Measurements from ENCODE around the gene KRT75.

The KRT75 gene

GRCh38 chr12:52394836-52395405 is 39.2 kb downstream of the KRT75 start:
- no peak for TF ChIP-seq CTCF (IDR thresholded peaks at IDR 0.05; ENCODE audit: low read depth, low read length, missing control alignments)
- Histone ChIP-seq H3K4me3 (ENCODE audit: low read depth, low read length) (no peak overlapping the region), H3K27me3 (replicated peaks) (no peaks in the 10 kb centered on the region), H3K27ac (no peak overlapping the region), H3K36me3 (replicated peaks) (no peaks in the 10 kb centered on the region)
- in situ Hi-C loops (cut with HindIII; ENCODE audit: low pct_ligation_motif_present, low sequenced_read_pairs) = loop anchor here (25.0 kb wide), 1 partner anchor 467 kb away; no protein-coding TSS in a partner anchor
- DNase-seq = no peak

DNA sequence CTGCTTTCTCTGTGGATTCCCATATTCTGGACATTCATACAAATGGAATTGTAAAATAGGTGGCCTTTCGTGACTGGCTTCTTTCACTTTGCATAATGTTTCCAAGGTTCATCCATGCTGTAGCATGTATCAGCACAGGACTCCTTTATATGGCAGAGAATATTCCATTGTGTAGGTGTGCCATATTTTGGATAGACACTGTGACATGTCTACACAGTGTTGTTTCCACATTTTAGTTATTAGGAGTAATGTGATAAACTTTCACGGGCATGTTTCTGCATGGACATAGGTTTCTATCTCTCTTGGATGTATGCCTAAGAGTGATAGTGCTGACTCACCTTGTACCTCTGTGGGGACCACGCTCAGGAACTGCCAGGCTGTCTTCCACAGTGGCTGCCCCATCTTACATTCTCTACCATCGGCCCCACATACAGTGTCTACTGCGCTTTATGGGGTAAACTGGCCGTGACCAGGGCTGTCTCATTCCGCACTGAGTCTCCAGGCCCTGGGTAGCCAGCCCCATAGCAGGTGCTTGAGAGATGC is 41.6 kb downstream of the KRT75 start:
- Histone ChIP-seq H3K36me3 (replicated peaks) (no peaks in the 10 kb centered on the region), H3K27me3 (replicated peaks) (peaks cover 6% of the 10 kb centered on the region), H3K27ac (no peak overlapping the region), H3K4me3 (ENCODE audit: low read depth, low read length) (no peak overlapping the region)
- TF ChIP-seq CTCF (IDR thresholded peaks at IDR 0.05; ENCODE audit: low read depth, low read length, missing control alignments) = no peak
- in situ Hi-C loops (cut with HindIII; ENCODE audit: low pct_ligation_motif_present, low sequenced_read_pairs) = loop anchor here (25.0 kb wide), 1 partner anchor 470 kb away; no protein-coding TSS in a partner anchor
- DNase-seq = no peak

DNA sequence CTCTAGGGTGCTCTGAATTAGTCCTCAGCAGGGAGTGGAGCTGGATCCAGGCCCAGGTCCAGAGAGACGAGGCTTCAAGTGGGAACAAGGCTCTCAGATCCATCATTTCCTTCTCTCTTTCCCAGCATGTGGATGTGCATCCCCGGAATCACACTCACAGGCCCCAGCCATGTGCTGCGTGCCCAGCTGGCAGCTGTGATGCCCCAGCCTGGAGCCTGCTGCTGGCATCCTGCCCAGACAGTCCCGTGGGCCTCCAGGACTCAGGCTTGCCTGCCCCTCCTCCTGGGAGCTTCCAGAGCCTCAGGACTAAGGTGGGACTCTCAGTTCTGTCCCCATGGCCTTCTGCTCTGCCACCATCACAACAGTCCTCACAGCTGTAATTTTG is 42.6 kb downstream of the KRT75 start:
- no peak for TF ChIP-seq CTCF (IDR thresholded peaks at IDR 0.05; ENCODE audit: low read depth, low read length, missing control alignments)
- in situ Hi-C loops (cut with HindIII; ENCODE audit: low pct_ligation_motif_present, low sequenced_read_pairs) = loop anchor here (25.0 kb wide), 1 partner anchor 471 kb away; no protein-coding TSS in a partner anchor
- no peak for DNase-seq
- no peaks in the 10 kb centered on the region for H3K36me3 ChIP-seq (replicated peaks)
- no peak overlapping the region for H3K27ac ChIP-seq
- peaks cover 11% of the 10 kb centered on the region for H3K27me3 ChIP-seq (replicated peaks)
- no peak overlapping the region for H3K4me3 ChIP-seq (ENCODE audit: low read depth, low read length)

- peak; percentile 32 for DNase-seq
- in situ Hi-C loops (cut with HindIII; ENCODE audit: low pct_ligation_motif_present, low sequenced_read_pairs) = loop anchor here (25.0 kb wide), 1 partner anchor 471 kb away; no protein-coding TSS in a partner anchor
- no peaks in the 10 kb centered on the region for H3K36me3 ChIP-seq (replicated peaks)
- H3K4me3 ChIP-seq (ENCODE audit: low read depth, low read length) = no peak overlapping the region
- H3K27me3 ChIP-seq (replicated peaks) = peaks cover 11% of the 10 kb centered on the region
- H3K27ac ChIP-seq = no peak overlapping the region
- TF ChIP-seq CTCF (IDR thresholded peaks at IDR 0.05; ENCODE audit: low read depth, low read length, missing control alignments) = peak; percentile 87
Observed at GRCh38 chr12:52390739-52391617, 43.2 kb downstream of the KRT75 start.

GRCh38 chr12:52389313-52390207 is 44.6 kb downstream of the KRT75 start:
- H3K4me3 ChIP-seq (ENCODE audit: low read depth, low read length) = no peak overlapping the region
- peaks cover 11% of the 10 kb centered on the region for H3K27me3 ChIP-seq (replicated peaks)
- no peak overlapping the region for H3K27ac ChIP-seq
- no peak for TF ChIP-seq CTCF (IDR thresholded peaks at IDR 0.05; ENCODE audit: low read depth, low read length, missing control alignments)
- in situ Hi-C loops (cut with HindIII; ENCODE audit: low pct_ligation_motif_present, low sequenced_read_pairs) = loop anchor here (25.0 kb wide), 1 partner anchor 473 kb away; no protein-coding TSS in a partner anchor
- no peak for DNase-seq
- H3K36me3 ChIP-seq (replicated peaks) = no peaks in the 10 kb centered on the region

Measured in brain microvascular endothelial cell (primary cell).